Iris pigment epithelial cell (primary cell): Measurements from ENCODE around the gene AHNAK.
A peak's percentile ranks its signal among the peaks of the same experiment; 100 is the strongest.
"Not testable (repeated sequence)": the region's sequence is repeated elsewhere in the genome, so short reads cannot be mapped to it uniquely, and the experiment has no call there.

Source experiments
- DNase-seq: peaks from one replicate; pipeline ENCODE4 v3.0.0-alpha.2; 2011; ENCODE audit warnings: low read depth

AHNAK gene

DNA sequence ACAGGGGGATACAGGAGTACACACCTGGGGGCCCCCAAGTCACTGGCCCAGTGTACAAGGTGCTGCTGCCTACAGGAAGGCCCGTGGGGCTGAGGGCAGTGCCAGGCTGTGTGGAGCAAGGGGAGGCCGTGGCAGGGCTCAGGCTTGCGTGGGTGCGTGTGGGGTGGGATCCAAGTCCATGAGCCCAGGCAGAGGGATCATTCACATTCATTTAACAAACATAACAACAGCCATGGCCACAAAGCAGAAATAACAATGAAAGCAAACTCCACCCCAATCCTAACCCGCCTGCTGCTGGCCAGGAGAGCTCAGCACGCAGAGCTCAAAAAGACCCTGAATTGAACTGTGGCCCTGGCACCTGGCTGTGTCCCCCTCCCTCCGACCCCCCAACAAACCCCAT is 144.8 kb downstream of the AHNAK start:
- no peak for DNase-seq

DNA sequence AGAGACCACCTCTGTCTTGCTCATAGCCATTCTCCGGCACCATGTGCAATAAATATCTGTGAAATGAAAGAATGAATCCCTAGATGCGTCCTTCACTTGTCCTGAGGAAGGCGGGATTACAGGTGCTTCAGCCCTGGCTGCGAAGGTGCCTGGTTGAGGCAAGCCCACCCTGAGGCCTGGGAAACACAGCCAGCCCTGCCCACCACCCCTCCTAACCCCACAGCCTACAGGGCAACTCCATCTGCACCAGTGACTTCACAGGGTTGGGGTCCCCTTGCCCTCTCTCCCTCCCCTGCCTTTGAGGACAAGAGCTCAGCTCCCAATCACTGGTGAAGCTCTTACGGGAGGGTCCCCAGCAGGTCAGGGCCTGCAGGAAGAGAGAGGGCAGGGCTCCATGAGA is 145.2 kb downstream of the AHNAK start:
- DNase-seq, result no peak

DNA sequence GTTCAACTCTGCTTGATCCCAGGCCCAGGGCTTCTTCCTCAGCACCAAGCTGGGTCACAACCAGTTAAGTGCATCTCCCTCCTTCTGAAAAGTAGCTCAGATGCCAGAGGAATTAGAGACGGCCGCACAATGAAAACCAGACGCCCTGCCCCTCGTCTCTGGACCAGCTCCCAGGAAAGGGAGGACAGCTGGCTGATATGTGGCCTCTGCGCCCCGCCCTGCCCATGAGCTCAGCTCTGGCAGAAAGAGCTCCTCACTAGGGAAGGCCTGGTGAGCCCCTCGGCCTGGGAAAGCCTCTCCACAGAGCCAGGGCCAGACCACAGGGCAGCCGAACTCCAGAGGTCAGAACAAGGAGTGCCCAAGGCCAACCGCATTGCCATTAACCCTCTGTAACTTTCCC is 145.8 kb downstream of the AHNAK start:
- DNase-seq, result peak; percentile 62

DNA sequence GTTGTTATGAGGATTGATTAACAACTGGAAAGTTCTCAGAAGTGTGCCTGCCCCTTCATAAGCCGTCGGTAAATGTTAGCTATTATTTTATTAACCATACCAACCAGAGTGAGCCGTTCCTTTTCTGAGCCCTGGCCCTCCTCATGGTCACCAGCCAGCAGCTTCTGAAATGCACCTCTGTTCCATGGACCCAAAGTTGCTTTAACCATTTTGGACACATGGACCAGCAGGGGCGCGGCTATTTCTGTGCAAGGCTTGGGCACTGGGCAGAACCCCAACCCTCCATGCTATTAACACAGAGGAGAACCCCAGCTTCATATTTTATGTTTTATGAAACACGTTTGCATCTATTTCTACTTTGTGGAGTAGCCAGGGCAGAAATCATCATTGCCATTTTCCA is 146.3 kb downstream of the AHNAK start:
- DNase-seq, result no peak

DNA sequence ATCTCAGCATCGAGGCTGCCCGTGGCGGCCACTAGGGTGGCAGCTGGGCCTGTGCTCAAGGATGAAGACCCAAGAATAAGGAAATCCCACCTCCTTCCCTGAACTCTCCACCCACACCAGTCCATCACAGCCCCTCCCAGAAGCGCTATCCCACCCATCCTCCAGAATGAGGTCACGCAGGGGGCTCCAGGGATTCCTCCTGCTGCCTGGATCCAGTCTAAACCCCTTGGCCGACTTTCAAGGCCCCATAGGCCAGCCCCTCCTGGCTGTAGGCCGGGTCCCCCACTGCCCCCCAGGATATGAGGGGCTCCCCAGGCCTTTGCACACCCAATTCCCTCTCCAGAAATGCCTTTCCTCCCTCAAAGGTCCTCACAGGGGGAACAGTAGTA is 146.7 kb downstream of the AHNAK start:
- DNase-seq, result no peak

DNA sequence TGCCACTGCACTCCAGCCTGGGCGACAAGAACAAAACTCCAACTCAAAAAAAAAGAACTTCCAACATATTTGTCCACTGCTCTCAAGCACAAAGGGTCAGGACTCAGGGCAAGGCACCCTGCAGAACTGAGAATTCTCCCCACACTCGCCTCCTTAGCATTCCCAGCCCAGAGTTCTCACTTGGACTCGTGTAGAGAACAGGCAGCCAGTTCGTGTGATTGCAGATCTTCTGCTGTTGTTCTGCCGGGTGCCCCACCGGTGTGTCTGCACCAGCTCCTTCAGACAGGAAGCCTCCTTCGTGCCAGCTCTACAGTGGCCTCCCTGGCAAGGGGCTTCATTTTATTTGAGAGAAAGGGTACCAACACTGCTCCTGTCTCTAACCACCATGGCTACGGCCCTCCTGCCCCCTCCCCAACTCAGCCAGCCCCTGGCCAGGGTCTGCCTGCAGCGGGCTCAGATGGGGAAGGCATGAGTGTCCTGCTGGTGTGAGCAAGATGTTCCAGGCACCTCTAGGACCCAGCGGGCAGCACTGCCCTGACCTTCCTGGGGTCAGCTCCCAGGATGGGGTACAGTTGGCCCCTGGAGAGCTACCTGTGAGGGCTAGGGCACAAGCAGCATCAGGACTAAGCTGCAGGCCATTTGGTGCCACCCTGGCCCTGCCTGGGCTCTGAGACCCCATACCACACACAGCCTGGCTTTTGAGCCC is 147.3 kb downstream of the AHNAK start:
- no peak for DNase-seq

DNA sequence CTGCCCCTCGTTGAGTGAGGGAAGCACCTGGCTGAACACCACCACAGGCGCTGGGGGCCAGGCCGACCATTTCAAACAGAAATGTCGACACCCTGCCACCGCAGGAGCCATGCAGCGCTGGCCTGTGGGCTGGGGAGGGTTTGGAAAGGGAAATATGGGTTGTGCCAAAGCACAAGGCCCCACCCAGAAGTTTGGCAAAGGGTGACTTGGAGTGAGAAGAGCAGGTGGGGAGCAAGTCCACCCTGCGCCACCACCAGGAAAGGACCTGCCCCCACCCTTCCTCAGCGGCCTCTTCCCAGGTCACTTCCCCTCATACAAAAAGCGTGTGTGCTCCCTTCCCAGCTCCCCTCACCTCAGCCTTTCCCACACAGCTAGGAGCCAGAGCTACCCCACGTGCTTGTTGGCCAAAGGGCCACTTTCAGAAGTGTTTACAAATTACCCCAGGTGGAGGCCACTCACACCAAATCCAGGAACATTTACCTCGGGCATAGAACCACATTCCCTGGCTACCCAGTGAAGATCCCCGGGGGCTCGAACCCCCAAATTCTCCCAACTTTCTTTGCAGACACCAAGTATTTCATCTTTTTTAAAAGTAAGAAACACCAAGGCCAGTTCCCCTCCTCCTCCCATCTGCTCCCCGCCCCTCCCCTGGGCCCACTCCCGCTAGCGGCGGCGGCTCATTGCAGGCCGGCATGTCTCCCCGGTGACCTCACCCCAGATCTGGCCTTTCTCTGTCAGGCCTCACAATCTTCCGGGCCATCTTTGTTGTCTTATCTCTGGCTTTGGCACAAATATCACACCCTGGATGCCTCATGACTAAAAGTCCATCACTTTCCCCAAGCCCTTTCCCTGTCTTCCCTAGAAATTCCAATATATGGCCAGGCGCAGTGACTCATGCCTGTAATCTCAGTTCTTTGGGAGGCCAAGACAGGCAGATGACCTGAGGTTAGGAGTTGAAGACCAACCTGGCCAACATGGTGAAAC is 148.3 kb downstream of the AHNAK start:
- DNase-seq, result peak; percentile 10

DNA sequence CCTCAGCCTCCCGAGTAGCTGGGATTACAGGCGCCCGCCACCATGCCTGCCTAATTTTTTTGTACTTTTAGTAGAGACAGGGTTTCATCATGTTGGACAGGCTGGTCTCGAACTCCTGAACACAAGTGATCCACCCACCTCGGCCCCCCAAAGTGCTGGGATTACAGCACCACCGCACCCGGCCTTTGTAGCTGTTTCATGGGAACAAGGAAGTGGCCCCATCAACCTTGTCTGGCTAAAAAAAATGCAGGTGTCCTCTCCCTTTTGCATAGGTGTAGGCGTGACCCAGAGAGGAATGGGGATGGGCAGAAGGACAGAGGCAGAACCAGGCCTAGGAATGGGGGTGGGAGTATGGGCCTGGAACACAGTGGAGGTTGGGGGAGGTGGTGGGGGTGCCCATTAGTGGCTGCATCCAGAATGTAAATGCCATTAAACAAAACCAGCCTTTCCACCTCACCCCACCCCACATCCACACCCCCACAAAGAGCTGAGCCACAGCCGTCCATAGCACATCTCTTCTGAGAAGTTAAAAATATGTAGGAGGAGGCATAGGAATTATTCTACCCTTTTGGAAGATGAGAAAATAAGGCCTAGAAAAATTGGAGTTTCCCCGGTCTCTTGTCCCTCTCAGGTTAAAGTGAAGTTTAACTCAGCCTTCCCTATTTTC is 150.6 kb downstream of the AHNAK start:
- no peak for DNase-seq

DNA sequence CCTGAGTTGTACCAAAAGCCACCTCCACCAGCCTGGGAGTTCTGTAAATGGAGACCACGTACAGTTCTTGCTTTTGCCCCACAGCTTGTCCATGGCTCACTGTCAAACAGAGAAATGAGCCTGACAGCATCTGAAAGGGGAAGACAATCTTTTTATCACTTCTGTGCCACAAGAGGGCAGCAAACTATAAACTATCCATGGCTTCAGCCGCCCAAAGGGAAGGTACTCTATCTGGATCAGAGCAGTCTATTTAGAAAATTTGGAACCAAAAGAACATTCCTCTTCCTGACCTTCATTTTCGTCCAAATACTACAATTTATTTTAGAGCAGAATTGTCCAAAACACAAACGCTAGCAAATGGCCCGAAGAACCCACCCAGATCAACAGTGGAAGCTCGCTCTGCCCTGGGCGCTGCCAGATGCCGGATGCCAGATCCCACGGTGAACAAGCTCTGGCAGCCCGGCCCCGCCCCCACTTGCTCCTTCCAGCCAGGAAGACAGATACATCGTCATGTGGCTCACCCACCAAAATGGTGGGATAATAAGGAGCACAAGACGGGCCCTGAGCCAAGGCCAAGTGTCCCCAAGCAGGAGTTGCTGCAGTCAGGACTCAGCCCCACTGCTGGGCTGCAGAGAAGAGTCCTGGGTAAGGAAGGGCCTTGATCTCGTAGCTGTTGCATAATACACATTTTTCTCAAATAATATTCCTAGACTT is 151.6 kb downstream of the AHNAK start:
- DNase-seq, result peak; percentile 84

DNA sequence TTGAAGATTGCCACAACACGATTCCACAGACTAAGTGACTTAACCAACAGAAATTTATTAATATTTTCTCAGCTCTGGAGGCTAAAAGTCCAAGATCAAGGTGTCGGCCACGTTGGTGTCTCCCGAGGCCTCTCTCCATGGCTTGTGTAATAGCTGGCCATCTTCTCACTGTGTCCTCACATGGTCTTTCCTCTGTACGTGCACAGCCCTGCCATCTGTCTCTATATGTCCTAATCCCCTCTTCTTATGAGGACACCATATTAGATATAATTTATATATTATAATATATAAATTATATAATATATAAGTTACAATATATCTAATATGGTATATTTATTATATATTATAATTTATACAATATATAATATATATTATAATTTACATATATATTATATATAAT is 152.9 kb downstream of the AHNAK start:
- no peak for DNase-seq

DNA sequence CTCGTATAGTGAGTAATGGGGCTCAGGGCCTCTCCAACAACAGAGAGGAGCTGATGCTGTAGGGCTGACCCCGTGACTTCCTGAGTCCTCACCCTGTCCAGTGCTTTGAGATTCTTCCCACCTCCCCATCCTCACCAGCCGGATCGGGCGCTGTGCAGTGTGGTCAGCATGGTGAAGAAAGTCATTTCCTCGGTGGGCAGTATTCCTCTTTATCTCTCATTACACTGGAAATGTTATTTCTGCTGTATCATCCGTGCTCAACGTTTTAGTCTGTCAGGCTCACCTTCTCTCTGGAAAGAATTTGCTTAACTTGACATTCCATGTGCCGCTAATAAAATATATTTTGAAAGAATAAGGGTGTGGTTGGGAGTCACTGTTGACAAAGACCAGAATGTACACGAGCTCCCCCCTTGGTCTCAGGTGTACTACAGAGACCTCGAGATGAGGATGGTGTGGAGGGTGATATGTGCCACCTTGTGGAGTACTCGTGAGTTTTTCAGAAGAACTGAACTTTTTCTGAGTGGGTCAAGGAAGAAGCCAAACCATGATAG is 153.5 kb downstream of the AHNAK start:
- DNase-seq, result no peak

DNA sequence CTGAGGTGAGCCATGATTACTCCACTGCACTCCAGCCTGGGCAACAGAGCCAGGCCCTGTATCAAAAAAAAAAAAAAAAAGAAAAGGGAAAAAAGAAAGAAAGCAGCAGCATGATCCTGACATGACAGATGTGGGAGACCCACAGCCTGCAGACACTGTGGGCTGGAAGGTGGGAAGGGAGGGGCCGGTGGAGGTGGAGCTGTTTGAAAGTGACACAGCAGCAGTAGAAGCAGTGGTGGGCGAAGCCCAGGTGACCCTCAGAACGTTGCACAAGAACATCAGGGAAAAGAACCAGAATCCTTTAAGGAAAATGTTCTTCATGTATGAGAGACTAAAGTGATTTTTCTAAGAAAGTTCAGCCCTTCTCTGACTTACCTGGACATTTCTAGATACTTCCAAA is 154.1 kb downstream of the AHNAK start:
- DNase-seq, result no peak

DNA sequence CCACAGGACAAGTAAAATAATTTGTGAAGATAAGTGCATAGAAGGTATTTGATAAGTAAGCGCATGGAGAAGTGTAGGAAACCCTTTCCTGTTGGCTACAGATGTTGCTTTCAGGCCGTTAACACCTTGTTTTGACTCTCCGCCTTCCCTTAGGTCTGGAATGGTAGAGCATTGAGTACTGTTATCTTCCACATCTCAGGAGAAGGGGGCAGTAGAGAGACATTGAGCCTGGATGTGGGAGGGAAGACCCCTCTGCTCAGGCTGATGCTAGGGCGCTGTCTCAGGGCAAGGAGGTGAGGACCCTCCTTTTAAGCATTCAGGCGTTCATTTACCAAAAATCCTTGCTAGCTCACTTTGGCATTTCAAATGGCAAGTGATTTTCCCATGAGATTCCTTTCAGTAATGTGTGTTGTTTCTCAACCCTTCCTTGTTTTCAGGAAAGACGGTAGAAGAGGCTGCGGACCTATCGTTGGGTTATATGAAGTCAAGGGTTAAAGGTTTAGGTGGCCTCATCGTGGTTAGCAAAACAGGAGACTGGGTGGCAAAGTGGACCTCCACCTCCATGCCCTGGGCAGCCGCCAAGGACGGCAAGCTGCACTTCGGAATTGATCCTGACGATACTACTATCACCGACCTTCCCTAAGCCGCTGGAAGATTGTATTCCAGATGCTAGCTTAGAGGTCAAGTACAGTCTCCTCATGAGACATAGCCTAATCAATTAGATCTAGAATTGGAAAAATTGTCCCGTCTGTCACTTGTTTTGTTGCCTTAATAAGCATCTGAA is 154.8 kb downstream of the AHNAK start:
- no peak for DNase-seq

DNA sequence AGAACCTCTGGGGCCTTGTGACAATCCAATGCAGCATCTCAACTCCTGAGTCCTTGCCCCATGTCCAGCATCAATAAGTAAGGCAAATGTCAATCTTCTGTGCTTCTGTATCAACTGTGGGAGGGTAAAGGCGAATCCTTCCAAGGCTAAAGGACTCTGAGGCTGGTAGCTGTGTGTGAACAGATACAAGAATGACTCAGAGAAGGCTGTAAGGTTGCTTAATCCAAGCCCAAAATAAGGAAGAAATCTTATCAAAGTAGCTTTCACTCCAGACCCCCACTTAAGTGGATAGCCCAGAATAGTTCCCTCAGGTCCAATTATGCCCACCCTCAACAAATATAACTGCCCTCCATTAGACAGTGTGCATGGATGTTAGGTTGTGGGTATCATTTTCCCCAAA is 155.9 kb downstream of the AHNAK start:
- peak; percentile 35 for DNase-seq

DNA sequence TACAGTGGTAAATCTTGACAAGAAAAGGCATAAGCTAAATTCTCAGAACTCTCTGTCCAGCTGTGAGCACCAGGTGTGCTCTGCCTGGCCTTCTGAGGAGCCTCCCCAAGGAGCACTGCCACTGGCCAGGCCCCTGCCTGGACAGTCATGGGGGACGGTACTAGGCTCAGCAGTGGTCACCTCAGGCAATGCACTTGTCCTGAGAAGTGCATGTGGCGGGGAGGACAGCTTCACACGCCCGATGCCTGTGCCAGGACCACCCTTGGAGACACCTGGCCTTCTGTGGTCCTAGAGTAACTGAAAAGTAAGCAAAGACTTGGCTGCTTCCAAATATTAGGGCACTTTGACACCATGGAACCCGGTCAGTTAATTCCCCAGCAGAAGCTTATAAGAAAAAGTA is 156.4 kb downstream of the AHNAK start:
- no peak for DNase-seq

DNA sequence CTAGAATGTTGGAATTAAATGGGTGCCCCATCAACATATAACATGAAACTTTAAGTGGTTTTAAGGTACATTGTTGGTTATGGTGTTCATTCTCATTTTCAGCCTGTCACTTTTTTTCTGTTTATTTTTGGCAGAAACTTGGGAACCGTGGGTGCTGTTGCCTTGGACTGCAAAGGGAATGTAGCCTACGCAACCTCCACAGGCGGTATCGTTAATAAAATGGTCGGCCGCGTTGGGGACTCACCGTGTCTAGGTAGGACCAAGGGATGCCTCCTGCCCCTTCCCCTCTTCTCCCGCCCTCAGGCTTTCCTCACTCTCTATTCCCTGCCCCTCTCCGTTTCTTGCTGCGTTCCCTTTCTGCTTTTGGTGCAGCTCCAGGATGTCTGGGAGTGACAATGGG is 157.6 kb downstream of the AHNAK start:
- DNase-seq, result no peak

DNA sequence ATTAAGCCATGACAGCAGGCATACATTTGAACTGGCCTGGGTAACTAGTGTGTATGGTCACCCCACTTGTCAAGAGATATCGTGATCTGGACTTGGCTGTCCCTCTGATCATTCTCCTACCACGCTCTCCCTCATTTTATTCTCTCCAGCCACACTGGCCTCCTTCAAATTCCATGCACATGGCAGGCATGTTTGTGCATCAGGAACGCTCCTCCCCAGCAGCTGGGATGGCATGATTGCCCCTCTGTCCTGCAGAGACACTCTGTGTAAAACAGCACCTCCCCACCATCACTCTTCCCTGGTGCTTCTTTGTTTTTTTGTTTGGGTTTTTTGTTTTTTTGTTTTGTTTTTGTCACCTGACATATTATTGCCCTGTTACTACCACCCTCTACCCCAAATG is 159.2 kb downstream of the AHNAK start:
- DNase-seq, result no peak

DNA sequence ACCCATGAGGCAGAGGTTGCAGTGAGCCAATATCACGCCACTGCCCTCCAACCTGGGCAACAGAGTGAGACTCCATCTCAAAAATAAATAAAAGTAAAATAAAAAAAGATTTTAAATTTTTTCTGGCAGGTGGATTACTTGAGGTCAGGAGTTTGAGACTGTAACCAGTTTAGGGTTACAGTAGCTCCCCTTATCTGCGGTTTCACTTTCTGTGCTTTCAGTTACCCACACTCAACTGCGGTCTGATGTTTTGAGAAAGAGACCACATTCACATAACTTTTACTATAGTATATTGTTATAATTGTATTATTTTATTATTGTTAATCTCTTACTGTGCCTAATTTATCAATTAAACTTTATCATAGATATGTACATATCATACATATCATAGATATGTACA is 160.5 kb downstream of the AHNAK start:
- DNase-seq, result not testable (repeated sequence)

DNA sequence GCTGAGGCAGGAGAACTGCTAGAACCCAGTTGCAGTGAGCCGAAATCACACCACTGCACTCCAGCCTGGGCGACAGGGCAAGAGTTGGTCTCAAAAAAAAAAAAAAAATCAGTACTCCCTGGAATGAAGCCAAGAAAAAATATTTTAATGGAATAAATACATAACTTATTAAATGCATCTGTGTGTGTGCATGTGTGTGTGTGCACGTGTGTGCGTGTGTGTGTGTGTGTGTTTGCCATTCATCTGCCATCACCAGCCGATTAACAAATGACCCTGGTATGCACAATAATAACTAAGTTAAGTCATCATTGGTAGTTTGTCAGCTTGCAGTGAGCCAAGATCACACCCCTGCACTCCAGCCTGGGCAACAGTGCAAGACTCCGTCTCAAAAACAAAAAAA is 162.8 kb downstream of the AHNAK start:
- no peak for DNase-seq
